Keratinocyte (primary cell): Measurements from ENCODE around the gene FASN. TPM values are rescaled to one million over a fixed set of nuclear protein-coding genes. Genes with fewer than 3 reads are reported as not detected.

Experiments
- DNase-seq: peaks from one replicate; pipeline ENCODE4 v3.0.0-alpha.2; 2011; ENCODE audit warnings: low read depth, missing footprints, low spot score
- FAIRE-seq: peaks from 2 replicates; lab custom pipeline; 2011; peaks lifted over from hg19 to GRCh38; lab: Jason Lieb, UNC
- H2AFZ ChIP-seq: 2 replicates; pipeline ENCODE4 v1.6.0; 2012; ENCODE audit warnings: low read length, control low read depth, inconsistent platforms; ENCODE audit not compliant: control insufficient read depth
- H3K27ac ChIP-seq: 2 replicates; pipeline ENCODE4 v1.5.1; 2011; ENCODE audit warnings: low read length; ENCODE audit not compliant: control insufficient read depth, insufficient read depth
- H3K27me3 ChIP-seq: 3 replicates; pipeline ENCODE4 v1.6.0; 2011; ENCODE audit warnings: low read length; ENCODE audit not compliant: control insufficient read depth, insufficient read depth; ENCODE audit errors: extremely low read depth
- H3K36me3 ChIP-seq, 2 experiments: 2 replicates in 1 of 2; 3 replicates in 1 of 2; pipeline ENCODE4 v1.5.1; 2011; ENCODE audit warnings: low read length in 2 of 2, mild to moderate bottlenecking in 1 of 2; ENCODE audit not compliant: control insufficient read depth in 2 of 2, insufficient read depth in 2 of 2; ENCODE audit errors: extremely low read depth in 1 of 2
- H3K4me1 ChIP-seq: 3 replicates; pipeline ENCODE4 v1.5.1; 2011; ENCODE audit warnings: low read length; ENCODE audit not compliant: control insufficient read depth, insufficient read depth; ENCODE audit errors: extremely low read depth
- H3K4me2 ChIP-seq: 3 replicates; pipeline ENCODE4 v1.6.0; 2011; ENCODE audit warnings: low read depth, low read length; ENCODE audit not compliant: control insufficient read depth, insufficient read depth; ENCODE audit errors: extremely low read depth
- H3K4me3 ChIP-seq, 3 experiments: fragments of 200-600 bp in 1 of 3; sonication (generic) in 1 of 3; 2 replicates in 2 of 3; 3 replicates in 1 of 3; pipeline ENCODE4 v1.5.1; 2011 to 2016; ENCODE audit warnings: low read length in 3 of 3, mild to moderate bottlenecking in 3 of 3, control low read depth in 2 of 3, inconsistent platforms in 1 of 3, low read depth in 1 of 3, mixed read lengths in 1 of 3, mixed run types in 1 of 3, moderate library complexity in 1 of 3; ENCODE audit not compliant: control insufficient read depth in 2 of 3, insufficient read depth in 2 of 3; ENCODE audit errors: extremely low read depth in 1 of 3
- H3K79me2 ChIP-seq: 2 replicates; pipeline ENCODE4 v1.6.0; 2012; ENCODE audit warnings: low read length; ENCODE audit not compliant: control insufficient read depth, insufficient read depth
- H3K9ac ChIP-seq: 3 replicates; pipeline ENCODE4 v1.6.0; 2011; ENCODE audit warnings: low read length; ENCODE audit not compliant: control insufficient read depth, insufficient read depth; ENCODE audit errors: extremely low read depth
- H3K9me1 ChIP-seq: 3 replicates; pipeline ENCODE4 v1.6.0; 2011; ENCODE audit warnings: low read length; ENCODE audit not compliant: control insufficient read depth, insufficient read depth; ENCODE audit errors: extremely low read depth
- H3K9me3 ChIP-seq: 2 replicates; pipeline ENCODE4 v1.5.1; 2012; ENCODE audit warnings: low read depth, low read length; ENCODE audit not compliant: control insufficient read depth
- H4K20me1 ChIP-seq: 3 replicates; pipeline ENCODE4 v1.6.0; 2011; ENCODE audit warnings: low read length; ENCODE audit not compliant: control insufficient read depth, insufficient read depth; ENCODE audit errors: extremely low read depth
- CTCF ChIP-seq, 3 experiments: IDR thresholded peaks in 1 of 3; conservative IDR thresholded peaks in 1 of 3; optimal IDR thresholded peaks in 1 of 3; 2 replicates in 2 of 3; 3 replicates in 1 of 3; pipeline versions ENCODE3 to v1.5.1; 2011; ENCODE audit warnings: low read length in 3 of 3, mild to moderate bottlenecking in 3 of 3, moderate library complexity in 2 of 3, control low read depth in 1 of 3, inconsistent platforms in 1 of 3; ENCODE audit not compliant: insufficient read depth in 2 of 3; ENCODE audit errors: extremely low read depth in 1 of 3
- EZH2 ChIP-seq: IDR thresholded peaks from one replicate; pipeline ENCODE4 v1.6.1; 2012; ENCODE audit warnings: inconsistent platforms, mild to moderate bottlenecking, low read length, moderate library complexity
- dilution Hi-C: fragments of 300-500 bp; cut with MboI; formaldehyde crosslinking; loops from one replicate; pipeline ENCODE4 v1.7.0; 2020; ENCODE audit warnings: low sequenced_read_pairs; ENCODE audit not compliant: extremely low pct_ligation_motif_present
- polyA plus RNA-seq, 5 experiments: library from polyadenylated mRNA; depleted of rRNA in 3 of 5; stranded (reverse) in 3 of 5; stranded (forward) in 1 of 5; unstranded in 1 of 5; fragments of >200 nt; gene quantifications; 1 replicate in 1 of 5; 2 replicates in 3 of 5; 3 replicates in 1 of 5; pipeline versions ENCODE4 v1.2.1 to v1.2.3, GENCODE V29; 2011 to 2012; ENCODE audit warnings: missing spikeins in 2 of 5, low read depth in 1 of 5, low replicate concordance in 1 of 5

Gene FASN
- polyA plus RNA-seq, 1 donor (not counting 4 experiments of a cell fraction or from before 2014, with no cell fraction given): 44.7 TPM

- no peak for FAIRE-seq
These were observed 23.9 kb upstream of the FASN start for GRCh38 chr17:82121660-82122629.

GRCh38 chr17:82121246-82121645 is 23.2 kb upstream of the FASN start:
- FAIRE-seq: no peak
- DNase-seq: no peak
- H3K36me3 ChIP-seq: peaks cover 4 to 9% of the 10 kb centered on the region in 2 experiments

More at GRCh38 chr17:82121660-82122629, 23.9 kb upstream of the FASN start:
- no peaks in the 10 kb centered on the region for H3K27me3 ChIP-seq
- H3K9ac ChIP-seq: no peak overlapping the region
- no peaks in the 10 kb centered on the region for H3K79me2 ChIP-seq
- no peaks in the 10 kb centered on the region for H3K9me1 ChIP-seq
- no peaks in the 10 kb centered on the region for H3K9me3 ChIP-seq
- no peak overlapping the region for H3K4me3 ChIP-seq
- H3K27ac ChIP-seq: no peak overlapping the region
- no peak for TF ChIP-seq EZH2
- TF ChIP-seq CTCF (optimal IDR thresholded peaks at IDR 0.05 in 1 of 3, IDR thresholded peaks at IDR 0.05 in 1 of 3, conservative IDR thresholded peaks at IDR 0.05 in 1 of 3; ENCODE audit: extremely low read depth in 1 of 3, insufficient read depth in 2 of 3, low read length in 3 of 3): no peak
- H3K4me2 ChIP-seq: no peak overlapping the region
- peaks cover 5 to 12% of the 10 kb centered on the region in 2 experiments for H3K36me3 ChIP-seq
- dilution Hi-C loops: no loop called here
- no peaks in the 10 kb centered on the region for H3K4me1 ChIP-seq
- DNase-seq: no peak
- H2AFZ ChIP-seq: no peak overlapping the region
- H4K20me1 ChIP-seq: no peaks in the 10 kb centered on the region

More at GRCh38 chr17:82121246-82121645, 23.2 kb upstream of the FASN start:
- Histone ChIP-seq H3K4me2 (no peak overlapping the region), H4K20me1 (no peaks in the 10 kb centered on the region), H2AFZ (no peak overlapping the region), H3K27ac (no peak overlapping the region), H3K9ac (no peak overlapping the region), H3K4me1 (no peaks in the 10 kb centered on the region), H3K9me3 (no peaks in the 10 kb centered on the region), H3K27me3 (no peaks in the 10 kb centered on the region), H3K9me1 (no peaks in the 10 kb centered on the region), H3K4me3 (no peak overlapping the region), H3K79me2 (no peaks in the 10 kb centered on the region)
- dilution Hi-C loops: no loop called here
- no peak for TF ChIP-seq CTCF (optimal IDR thresholded peaks at IDR 0.05 in 1 of 3, IDR thresholded peaks at IDR 0.05 in 1 of 3, conservative IDR thresholded peaks at IDR 0.05 in 1 of 3; ENCODE audit: extremely low read depth in 1 of 3, insufficient read depth in 2 of 3, low read length in 3 of 3)
- TF ChIP-seq EZH2: no peak
